WTC11 (cell line): Measurements from ENCODE around the gene NLRP1.

Source experiments
- CTCF ChIP-seq: fragments of 200-600 bp; IDR thresholded peaks from 2 replicates; pipeline ENCODE4 v1.8.0; 2022; ENCODE audit warnings: antibody characterized with exemption
- IRF2 ChIP-seq: sonication (generic); formaldehyde crosslinking; IDR thresholded peaks from 2 replicates; pipeline ENCODE4 v1.8.0; 2022; ENCODE audit warnings: low read depth, missing genetic modification reagents, borderline replicate concordance
- JUN ChIP-seq: sonication (generic); formaldehyde crosslinking; IDR thresholded peaks from 2 replicates; pipeline ENCODE4 v1.8.0; 2023; ENCODE audit warnings: mild to moderate bottlenecking, missing genetic modification reagents
- NFYB ChIP-seq: sonication (generic); formaldehyde crosslinking; conservative IDR thresholded peaks from 2 replicates; pipeline ENCODE4 v1.8.0; 2022; ENCODE audit warnings: low read depth, missing genetic modification reagents
- TP53 ChIP-seq: sonication (generic); formaldehyde crosslinking; IDR thresholded peaks from 2 replicates; pipeline ENCODE4 v1.8.1; 2023; ENCODE audit warnings: mild to moderate bottlenecking, missing genetic modification reagents
- ZBTB43 ChIP-seq: sonication (generic); formaldehyde crosslinking; IDR thresholded peaks from 2 replicates; pipeline ENCODE4 v1.8.1; 2023; ENCODE audit warnings: mild to moderate bottlenecking, missing genetic modification reagents
- ZSCAN18 ChIP-seq: fragments of 250-450 bp; sonication (Bioruptor Pico); IDR thresholded peaks from 2 replicates; pipeline ENCODE4 v2.1.2; 2022; ENCODE audit warnings: mild to moderate bottlenecking, moderate library complexity

GRCh38 chr17:5621729-5622128 lies 37.4 kb upstream of the NLRP1 start:
- no peak for TF ChIP-seq CTCF
- no peak for TF ChIP-seq JUN
- TF ChIP-seq ZBTB43 (CRISPR knock-in tag), result no peak
- TF ChIP-seq NFYB (CRISPR knock-in tag), result no peak
- no peak for TF ChIP-seq ZSCAN18 (CRISPR knock-in tag)
- no peak for TF ChIP-seq TP53 (CRISPR knock-in tag)
- TF ChIP-seq IRF2 (CRISPR knock-in tag), result no peak
